Measurements from ENCODE around the gene PRRC1. TPM values are rescaled to one million over a fixed set of nuclear protein-coding genes. Genes with fewer than 3 reads are reported as not detected.

The PRRC1 gene
- total and polyA plus RNA-seq, 2 experiments from 2014 or later = 64.7 to 70.7 TPM

GRCh38 chr5:127550652-127551409, 33.4 kb downstream of the PRRC1 start:
- no peaks in the 10 kb centered on the region for H3K9me2 ChIP-seq (ENCODE audit: insufficient read depth)
- H3K79me2 ChIP-seq (replicated peaks; ENCODE audit: insufficient read depth) = peaks cover 10% of the 10 kb centered on the region
- no peaks in the 10 kb centered on the region; the same call in 1 of the 2 replicates for H4K20me1 ChIP-seq (replicated peaks; ENCODE audit: insufficient read depth)
- H3K4me1 ChIP-seq (ENCODE audit: insufficient read depth) = no peaks in the 10 kb centered on the region
- peaks cover 29% of the 10 kb centered on the region for H3K36me3 Mint-ChIP-seq (ENCODE audit: low read depth)
- H3K36me3 ChIP-seq (ENCODE audit: insufficient read depth) = peaks cover 7% of the 10 kb centered on the region
- H3K27ac ChIP-seq (ENCODE audit: low read depth) = no peak overlapping the region
- no peak overlapping the region for H3K4me3 Mint-ChIP-seq
- no peaks in the 10 kb centered on the region for H3F3A ChIP-seq (replicated peaks; ENCODE audit: low read depth)
- H3K27me3 ChIP-seq (ENCODE audit: insufficient read depth) = no peaks in the 10 kb centered on the region
- peaks cover 5% of the 10 kb centered on the region for H3K9me3 Mint-ChIP-seq
- no peak for ATAC-seq
- no peak for TF ChIP-seq EZH2 (IDR thresholded peaks at IDR 0.05; ENCODE audit: low read depth, unreplicated experiment)
- TF ChIP-seq JUNB (IDR thresholded peaks at IDR 0.05; ENCODE audit: unreplicated experiment) = no peak
- H3K27ac Mint-ChIP-seq = no peak overlapping the region
- H3K27me3 Mint-ChIP-seq (ENCODE audit: insufficient read depth, low read depth, poor library complexity) = no peaks in the 10 kb centered on the region
- H3K4me2 ChIP-seq = no peak overlapping the region
- no peak for DNase-seq (ENCODE audit: low spot score)
- H3K4me1 Mint-ChIP-seq = no peaks in the 10 kb centered on the region
- no peak overlapping the region for H2AFZ ChIP-seq
- no peak overlapping the region for H3K4me3 ChIP-seq

- H3K27ac Mint-ChIP-seq = no peak overlapping the region
- Histone ChIP-seq H4K20me1 (replicated peaks; ENCODE audit: insufficient read depth) (no peaks in the 10 kb centered on the region; the same call in 1 of the 2 replicates), H3K36me3 (ENCODE audit: insufficient read depth) (peaks cover 7% of the 10 kb centered on the region), H3F3A (replicated peaks; ENCODE audit: low read depth) (no peaks in the 10 kb centered on the region), H3K4me1 (ENCODE audit: insufficient read depth) (no peaks in the 10 kb centered on the region), H3K27ac (ENCODE audit: low read depth) (no peak overlapping the region), H3K4me2 (no peak overlapping the region), H3K9me2 (ENCODE audit: insufficient read depth) (no peaks in the 10 kb centered on the region), H3K4me3 (no peak overlapping the region), H3K79me2 (replicated peaks; ENCODE audit: insufficient read depth) (peaks cover 3% of the 10 kb centered on the region), H2AFZ (no peak overlapping the region), H3K27me3 (ENCODE audit: insufficient read depth) (no peaks in the 10 kb centered on the region)
- ATAC-seq = no peak
- TF ChIP-seq STAT1 (IDR thresholded peaks at IDR 0.05; ENCODE audit: unreplicated experiment) (no peak), CTCF (conservative IDR thresholded peaks at IDR 0.05; ENCODE audit: low read depth in 2 of 2) (no peak), NANOG (IDR thresholded peaks at IDR 0.05; ENCODE audit: borderline replicate concordance) (no peak), ETS1 (IDR thresholded peaks at IDR 0.05) (no peak), POLR2AphosphoS5 (IDR thresholded peaks at IDR 0.05; ENCODE audit: low read depth) (no peak)
- peaks cover 22% of the 10 kb centered on the region; the same call in 2 of the 3 replicates for H3K36me3 Mint-ChIP-seq (ENCODE audit: low read depth)
- no peaks in the 10 kb centered on the region for H3K9me3 Mint-ChIP-seq
- no peak overlapping the region for H3K4me3 Mint-ChIP-seq
- no peaks in the 10 kb centered on the region for H3K27me3 Mint-ChIP-seq (ENCODE audit: insufficient read depth, low read depth, poor library complexity)
- H3K4me1 Mint-ChIP-seq = no peaks in the 10 kb centered on the region
- no peak for DNase-seq (ENCODE audit: low spot score)
These were observed 34.1 kb downstream of the PRRC1 start for GRCh38 chr5:127551410-127552041.
